ENCODE data around the gene KCNJ8.

DNA sequence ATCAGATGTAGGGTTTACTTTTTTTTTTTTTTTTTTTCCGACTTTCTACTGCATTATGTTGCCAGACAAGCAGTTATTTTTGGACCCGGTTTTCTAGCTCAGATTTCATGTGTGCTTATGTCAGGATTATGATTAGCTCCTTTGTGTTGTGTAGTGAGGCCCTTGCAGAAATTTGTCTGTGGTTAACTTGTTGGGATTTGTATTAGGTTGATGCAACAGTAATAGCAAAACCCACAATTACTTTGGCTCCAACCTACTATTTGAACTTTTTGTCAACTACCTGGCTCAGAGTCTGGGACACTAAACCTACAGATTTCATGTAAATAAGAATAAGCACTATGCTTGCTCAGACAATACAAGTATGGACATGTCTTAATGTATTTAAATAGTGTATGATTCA is 44.1 kb upstream of the KCNJ8 start:
- TF ChIP-seq POLR2A (IDR thresholded peaks at IDR 0.05; ENCODE audit: low read length) (no peak), GATA1 (IDR thresholded peaks at IDR 0.05; ENCODE audit: low read depth, low read length) (no peak)
